Activated CD8-positive, alpha-beta T cell treated with anti-CD3 and anti-CD28 coated beads for 36 hours (primary cell): Measurements from ENCODE around the gene GIPC3. TPM values are rescaled to one million over a fixed set of nuclear protein-coding genes. Genes with fewer than 3 reads are reported as not detected.

Experiments
- ATAC-seq: fragments of 200-7000 bp; cut with Tn5 transposase; one replicate; pipeline ENCODE4 v1.10.0; 2021; ENCODE audit warnings: mild to moderate bottlenecking, moderate library complexity
- CTCF ChIA-PET: fragments of 350-600 bp; sonication (Branson Sonifier 250); formaldehyde crosslinking; loops from one replicate; lab custom pipeline; 2021; ENCODE audit warnings: antibody characterized with exemption; lab: Charles Lee
- POLR2A ChIA-PET: fragments of 350-600 bp; sonication (Branson Sonifier 250); formaldehyde crosslinking; loops from one replicate; lab custom pipeline; 2021; ENCODE audit warnings: antibody characterized with exemption; lab: Charles Lee
- DNase-seq: peaks from one replicate; pipeline ENCODE4 v3.0.0-alpha.2; 2020
- H3K27ac Mint-ChIP-seq: one replicate; pipeline ENCODE4 v1.8.0; 2021; ENCODE audit warnings: mild to moderate bottlenecking, mixed read lengths
- H3K27me3 Mint-ChIP-seq: one replicate; pipeline ENCODE4 v1.8.0; 2021; ENCODE audit warnings: mixed read lengths
- H3K36me3 Mint-ChIP-seq: one replicate; pipeline ENCODE4 v1.8.0; 2021; ENCODE audit warnings: low read depth, mixed read lengths
- H3K4me1 Mint-ChIP-seq: one replicate; pipeline ENCODE4 v1.8.0; 2021; ENCODE audit warnings: low read depth, mixed read lengths
- H3K4me3 Mint-ChIP-seq: one replicate; pipeline ENCODE4 v1.8.0; 2021; ENCODE audit warnings: mild to moderate bottlenecking, moderate library complexity, mixed read lengths
- H3K9me3 Mint-ChIP-seq: one replicate; pipeline ENCODE4 v1.8.0; 2021; ENCODE audit warnings: mixed read lengths
- CTCF ChIP-seq: fragments of 200-600 bp; IDR thresholded peaks from one replicate; pipeline ENCODE4 v1.8.0; 2022; ENCODE audit warnings: antibody characterized with exemption, mild to moderate bottlenecking
- intact Hi-C: fragments of 100-400 bp; cut with micrococcal nuclease; formaldehyde crosslinking; loops from one replicate; pipeline ENCODE4 v1.10.0; 2022
- total RNA-seq, 2 experiments: library from RNA; stranded (reverse); gene quantifications; one replicate each; pipeline ENCODE4 v1.2.3, GENCODE V29; 2021

GIPC3 gene
- total RNA-seq, 2 experiments from 2014 or later = 0.09 to 0.14 TPM

DNA sequence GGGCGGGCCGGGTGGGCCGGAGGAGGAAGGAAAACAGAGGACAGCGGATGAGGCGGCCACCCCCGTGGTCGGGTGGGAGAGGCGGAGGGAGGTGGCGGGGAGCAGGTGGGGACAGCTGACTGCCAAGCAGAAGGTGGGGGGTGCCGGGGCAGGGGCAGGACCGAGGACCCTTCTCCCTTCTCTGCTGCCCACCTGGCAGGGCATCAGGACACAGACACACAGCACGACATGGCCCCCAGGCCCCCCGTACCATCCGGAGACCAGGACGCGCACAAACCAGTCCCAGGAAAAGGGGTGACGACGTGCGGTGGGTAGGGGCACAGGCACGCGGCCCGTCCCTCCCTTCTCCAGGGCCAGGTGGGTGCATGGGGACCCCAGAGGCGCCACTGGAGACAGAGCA lies 52.3 kb downstream of the GIPC3 start:
- CTCF ChIA-PET = no interaction called here
- H3K9me3 Mint-ChIP-seq = no peaks in the 10 kb centered on the region
- intact Hi-C loops = no loop called here

GRCh38 chr19:3638208-3639193 lies 53.2 kb downstream of the GIPC3 start:
- H3K4me3 Mint-ChIP-seq = no peak overlapping the region
- TF ChIP-seq CTCF = no peak
- intact Hi-C loops = no loop called here
- DNase-seq (no peak), ATAC-seq (no peak)
- ChIA-PET POLR2A (no interaction called here), CTCF (no interaction called here)
- peaks cover 2% of the 10 kb centered on the region for H3K4me1 Mint-ChIP-seq
- no peaks in the 10 kb centered on the region for H3K27me3 Mint-ChIP-seq
- H3K27ac Mint-ChIP-seq = no peak overlapping the region
- no peaks in the 10 kb centered on the region for H3K9me3 Mint-ChIP-seq
- H3K36me3 Mint-ChIP-seq = peaks cover 5% of the 10 kb centered on the region

More for the DNA sequence above, 52.3 kb downstream of the GIPC3 start:
- Mint-ChIP-seq H3K36me3 (peaks cover 1% of the 10 kb centered on the region), H3K27ac (no peak overlapping the region), H3K27me3 (no peaks in the 10 kb centered on the region), H3K4me3 (no peak overlapping the region), H3K4me1 (peaks cover 2% of the 10 kb centered on the region)
- DNase-seq (no peak), ATAC-seq (no peak)
- no peak for TF ChIP-seq CTCF
- POLR2A ChIA-PET = no interaction called here

- Mint-ChIP-seq H3K4me3 (no peak overlapping the region), H3K27ac (no peak overlapping the region), H3K27me3 (no peaks in the 10 kb centered on the region), H3K9me3 (no peaks in the 10 kb centered on the region), H3K36me3 (peaks cover 5% of the 10 kb centered on the region), H3K4me1 (peaks cover 2% of the 10 kb centered on the region)
- ChIA-PET POLR2A (no interaction called here), CTCF (no interaction called here)
- no peak for ATAC-seq
- no peak for DNase-seq
- TF ChIP-seq CTCF = no peak
- intact Hi-C loops = no loop called here
Observed at GRCh38 chr19:3639479-3639878, 54.2 kb downstream of the GIPC3 start.

DNA sequence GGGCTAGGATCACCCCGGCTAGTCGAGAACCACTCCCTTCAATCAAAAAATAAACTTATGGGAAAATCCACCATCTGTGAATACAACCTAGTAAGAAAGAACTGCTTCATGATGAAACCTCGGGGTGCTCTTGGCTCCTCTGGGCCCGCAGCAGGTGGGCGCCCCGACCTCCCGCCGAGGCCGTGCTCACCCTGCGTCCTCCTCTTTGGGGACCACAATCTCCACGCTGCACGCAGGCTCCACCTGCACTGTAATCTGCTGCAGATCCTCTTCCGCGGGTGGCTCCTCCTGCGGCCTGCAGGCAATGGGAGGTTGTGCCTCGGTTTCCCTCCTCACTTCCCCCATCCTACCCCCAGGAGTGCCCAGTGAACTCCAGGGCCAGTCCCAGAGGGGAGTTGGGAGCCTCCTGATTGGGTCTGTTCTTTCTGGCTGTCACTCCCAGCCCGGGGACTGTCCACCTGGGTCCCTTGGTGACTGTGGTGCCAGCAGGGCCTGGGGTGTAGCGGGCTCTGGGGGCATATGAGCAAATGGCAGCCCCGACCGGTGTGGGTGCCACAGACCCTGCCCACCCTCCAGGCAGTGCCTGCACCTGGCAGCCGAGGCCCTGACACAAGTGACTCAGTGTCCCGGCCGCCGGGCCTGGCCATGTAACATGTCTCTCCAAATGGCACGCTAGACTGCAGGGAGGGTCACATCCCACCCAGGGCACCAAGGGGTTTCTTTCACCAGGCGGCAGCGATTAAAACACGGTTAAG lies 56.4 kb downstream of the GIPC3 start:
- H3K36me3 Mint-ChIP-seq = peaks cover 5% of the 10 kb centered on the region
- intact Hi-C loops = no loop called here
- no peaks in the 10 kb centered on the region for H3K27me3 Mint-ChIP-seq
- peaks cover 2% of the 10 kb centered on the region for H3K4me1 Mint-ChIP-seq
- ChIA-PET CTCF (no interaction called here), POLR2A (interaction anchor here (0.9 kb wide), 1 partner anchor 12 kb away, joined by 3 read pairs; no protein-coding TSS in a partner anchor)
- H3K4me3 Mint-ChIP-seq = no peak overlapping the region
- no peak for ATAC-seq
- no peak for TF ChIP-seq CTCF
- no peak for DNase-seq
- no peaks in the 10 kb centered on the region for H3K9me3 Mint-ChIP-seq
- H3K27ac Mint-ChIP-seq = no peak overlapping the region
